MG63 (cell line): ENCODE results near the gene EGFL7. TPM values are rescaled to one million over a fixed set of nuclear protein-coding genes. Genes with fewer than 3 reads are reported as not detected.

ENCODE experiments used
- DNase-seq: peaks from one replicate; pipeline ENCODE4 v3.0.0-alpha.2; 2020
- H3K27me3 ChIP-seq: fragments of 250-450 bp; sonication (Bioruptor Pico); 2 replicates; pipeline ENCODE4 v1.5.1; 2020; ENCODE audit warnings: mild to moderate bottlenecking, moderate library complexity
- H3K36me3 ChIP-seq: fragments of 250-450 bp; sonication (Bioruptor Pico); 2 replicates; pipeline ENCODE4 v1.5.1; 2020; ENCODE audit warnings: mild to moderate bottlenecking, moderate library complexity
- H3K4me3 ChIP-seq: fragments of 250-450 bp; sonication (Bioruptor Pico); 2 replicates; pipeline ENCODE4 v1.5.1; 2020; ENCODE audit warnings: mild to moderate bottlenecking, moderate library complexity
- H3K9me3 ChIP-seq: fragments of 250-450 bp; sonication (Bioruptor Pico); 2 replicates; pipeline ENCODE4 v1.5.1; 2020; ENCODE audit warnings: mild to moderate bottlenecking, moderate library complexity
- total RNA-seq: library from RNA; depleted of rRNA; stranded (reverse); fragments of >200 nt; shearing (Covaris generic); gene quantifications from 2 replicates; pipeline ENCODE4 v1.2.3, GENCODE V29; 2014; ENCODE audit warnings: low replicate concordance

EGFL7 gene
- total RNA-seq, 1 experiment from 2014 or later: 25.9 TPM

- H3K9me3 ChIP-seq: no peaks in the 10 kb centered on the region
- no peaks in the 10 kb centered on the region for H3K27me3 ChIP-seq
- H3K36me3 ChIP-seq: no peaks in the 10 kb centered on the region
- H3K4me3 ChIP-seq: peak overlapping the region; percentile 16; the same call in 1 of the 2 replicates
- no peak for DNase-seq
Measured at GRCh38 chr9:136665111-136665703, 2.5 kb downstream of the EGFL7 start.

DNA sequence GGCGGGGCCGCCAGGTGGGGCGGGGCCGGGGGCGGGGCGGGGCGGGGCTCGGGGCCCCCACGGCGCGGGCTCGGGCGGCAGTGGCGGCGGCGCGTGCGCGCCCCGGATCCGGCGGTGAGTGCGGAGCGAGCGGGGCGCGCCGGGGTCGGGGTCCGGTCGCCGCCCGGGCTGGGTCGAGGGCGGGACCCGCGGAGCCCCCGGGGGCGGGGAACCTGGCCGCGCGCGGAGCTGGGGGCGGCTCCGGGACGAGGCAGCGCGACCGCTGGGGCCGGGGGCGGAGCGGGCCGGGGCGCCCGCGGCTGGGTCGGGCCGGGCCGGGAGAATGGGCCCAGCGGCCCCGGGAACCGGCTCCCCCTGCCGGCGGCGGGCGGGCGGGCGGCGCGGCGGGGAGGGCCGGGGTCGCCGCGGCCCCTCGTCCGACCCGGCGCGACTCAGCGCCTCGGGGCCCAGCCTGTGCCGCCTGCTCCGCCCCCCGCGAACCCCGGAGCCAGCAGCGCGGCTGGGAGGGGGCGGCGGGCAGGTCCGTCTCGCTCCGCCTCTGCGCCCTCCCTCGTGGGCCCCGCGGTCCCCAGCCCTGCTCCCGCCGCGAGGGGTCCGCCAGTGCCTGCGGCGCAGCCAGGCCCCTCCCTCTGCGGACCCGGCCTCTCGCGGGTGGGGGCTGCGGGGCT, 3.1 kb downstream of the EGFL7 start:
- no peaks in the 10 kb centered on the region for H3K36me3 ChIP-seq
- H3K4me3 ChIP-seq: peak overlapping the region; percentile 22; the same call in 1 of the 2 replicates
- no peaks in the 10 kb centered on the region for H3K9me3 ChIP-seq
- H3K27me3 ChIP-seq: no peaks in the 10 kb centered on the region
- peak; percentile 17 for DNase-seq

- no peak for DNase-seq
- H3K27me3 ChIP-seq: no peaks in the 10 kb centered on the region
- H3K9me3 ChIP-seq: no peaks in the 10 kb centered on the region
- H3K36me3 ChIP-seq: no peaks in the 10 kb centered on the region
- H3K4me3 ChIP-seq: peak overlapping the region; percentile 22; the same call in 1 of the 2 replicates
Measured at GRCh38 chr9:136666372-136667213, 3.9 kb downstream of the EGFL7 start.

DNA sequence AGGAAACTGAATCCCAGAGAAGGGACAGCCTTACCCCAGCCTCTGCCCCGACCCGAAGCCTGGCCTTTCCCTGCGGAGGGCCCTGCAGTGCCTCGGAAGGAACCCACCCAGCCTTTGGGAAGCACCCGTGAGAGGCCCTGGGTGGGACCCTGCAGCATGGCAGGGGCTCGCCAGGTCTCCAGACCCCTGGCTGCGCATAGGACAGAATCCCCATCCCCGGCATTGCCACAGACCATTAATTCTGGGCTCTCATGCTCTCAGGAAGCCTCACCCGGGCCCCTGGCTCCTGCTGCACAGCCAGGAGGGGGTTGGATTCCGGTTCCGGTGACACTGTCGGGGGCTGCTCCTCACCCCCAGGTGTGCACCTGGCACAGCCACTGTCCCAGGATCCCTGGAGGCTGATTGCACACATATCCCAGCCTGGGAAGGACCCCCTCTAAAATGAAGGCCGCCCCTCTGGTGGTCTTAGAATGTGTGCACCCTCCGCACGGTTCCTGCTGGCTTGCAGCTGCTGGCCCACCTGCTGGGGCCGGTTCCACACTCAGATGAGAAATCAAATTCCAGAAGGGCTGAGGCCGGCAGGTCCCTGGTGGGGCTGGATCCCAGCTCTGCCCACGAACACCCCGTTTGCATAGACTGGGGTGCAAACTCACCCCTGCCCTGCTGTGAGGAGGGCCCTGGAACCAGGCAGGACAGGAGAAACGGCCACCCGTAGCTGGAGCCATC, 4.7 kb downstream of the EGFL7 start:
- Histone ChIP-seq H3K4me3 (no peak overlapping the region), H3K9me3 (no peaks in the 10 kb centered on the region), H3K27me3 (no peaks in the 10 kb centered on the region), H3K36me3 (no peaks in the 10 kb centered on the region)
- no peak for DNase-seq

GRCh38 chr9:136667940-136668760, 5.4 kb downstream of the EGFL7 start:
- no peak overlapping the region for H3K4me3 ChIP-seq
- no peaks in the 10 kb centered on the region for H3K27me3 ChIP-seq
- H3K36me3 ChIP-seq: no peaks in the 10 kb centered on the region; the same call in 1 of the 2 replicates
- H3K9me3 ChIP-seq: no peaks in the 10 kb centered on the region
- no peak for DNase-seq

- DNase-seq: peak; percentile 53
- peaks cover under 1% of the 10 kb centered on the region; the same call in 1 of the 2 replicates for H3K36me3 ChIP-seq
- H3K4me3 ChIP-seq: no peak overlapping the region
- H3K27me3 ChIP-seq: no peaks in the 10 kb centered on the region
- no peaks in the 10 kb centered on the region for H3K9me3 ChIP-seq
Measured at GRCh38 chr9:136668983-136669790, 6.5 kb downstream of the EGFL7 start.

- Histone ChIP-seq H3K4me3 (no peak overlapping the region), H3K36me3 (peaks cover 2% of the 10 kb centered on the region; the same call in 1 of the 2 replicates), H3K27me3 (no peaks in the 10 kb centered on the region), H3K9me3 (no peaks in the 10 kb centered on the region)
- no peak for DNase-seq
Measured at GRCh38 chr9:136669791-136670464, 7.2 kb downstream of the EGFL7 start.

DNA sequence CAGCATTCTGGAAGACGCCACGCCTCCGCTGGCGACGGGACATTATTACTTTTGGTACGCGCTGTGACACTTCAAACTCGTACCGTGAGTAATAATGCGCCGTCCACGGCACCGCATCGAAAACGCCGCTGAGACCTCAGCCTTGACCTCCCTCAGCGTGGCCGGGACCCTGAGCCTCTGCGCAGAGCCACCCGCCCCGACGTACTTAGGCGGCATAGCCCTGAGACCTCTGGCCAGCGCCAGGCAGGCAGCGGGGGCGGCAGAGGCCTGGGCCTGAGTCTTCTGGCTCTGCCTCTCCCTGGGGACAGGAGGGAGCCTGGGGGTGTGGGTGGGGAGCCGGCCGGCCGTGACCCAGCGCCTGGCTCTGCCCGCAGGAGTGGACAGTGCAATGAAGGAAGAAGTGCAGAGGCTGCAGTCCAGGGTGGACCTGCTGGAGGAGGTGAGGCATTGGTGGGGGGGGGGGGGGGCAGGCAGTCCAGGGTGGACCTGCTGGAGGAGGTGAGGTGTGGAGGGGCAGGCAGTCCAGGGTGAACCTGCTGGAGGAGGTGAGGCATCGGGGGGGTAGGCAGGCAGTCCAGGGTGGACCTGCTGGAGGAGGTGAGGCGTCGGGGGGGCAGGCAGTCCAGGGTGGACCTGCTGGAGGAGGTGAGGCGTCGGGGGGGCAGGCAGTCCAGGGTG, 8.0 kb downstream of the EGFL7 start:
- DNase-seq: no peak
- Histone ChIP-seq H3K4me3 (no peak overlapping the region), H3K27me3 (no peaks in the 10 kb centered on the region), H3K9me3 (no peaks in the 10 kb centered on the region), H3K36me3 (peaks cover 2% of the 10 kb centered on the region; the same call in 1 of the 2 replicates)

GRCh38 chr9:136671254-136671614, 8.5 kb downstream of the EGFL7 start:
- no peaks in the 10 kb centered on the region for H3K27me3 ChIP-seq
- no peak overlapping the region for H3K4me3 ChIP-seq
- H3K9me3 ChIP-seq: no peaks in the 10 kb centered on the region
- DNase-seq: no peak
- peaks cover 4% of the 10 kb centered on the region; the same call in 1 of the 2 replicates for H3K36me3 ChIP-seq

DNA sequence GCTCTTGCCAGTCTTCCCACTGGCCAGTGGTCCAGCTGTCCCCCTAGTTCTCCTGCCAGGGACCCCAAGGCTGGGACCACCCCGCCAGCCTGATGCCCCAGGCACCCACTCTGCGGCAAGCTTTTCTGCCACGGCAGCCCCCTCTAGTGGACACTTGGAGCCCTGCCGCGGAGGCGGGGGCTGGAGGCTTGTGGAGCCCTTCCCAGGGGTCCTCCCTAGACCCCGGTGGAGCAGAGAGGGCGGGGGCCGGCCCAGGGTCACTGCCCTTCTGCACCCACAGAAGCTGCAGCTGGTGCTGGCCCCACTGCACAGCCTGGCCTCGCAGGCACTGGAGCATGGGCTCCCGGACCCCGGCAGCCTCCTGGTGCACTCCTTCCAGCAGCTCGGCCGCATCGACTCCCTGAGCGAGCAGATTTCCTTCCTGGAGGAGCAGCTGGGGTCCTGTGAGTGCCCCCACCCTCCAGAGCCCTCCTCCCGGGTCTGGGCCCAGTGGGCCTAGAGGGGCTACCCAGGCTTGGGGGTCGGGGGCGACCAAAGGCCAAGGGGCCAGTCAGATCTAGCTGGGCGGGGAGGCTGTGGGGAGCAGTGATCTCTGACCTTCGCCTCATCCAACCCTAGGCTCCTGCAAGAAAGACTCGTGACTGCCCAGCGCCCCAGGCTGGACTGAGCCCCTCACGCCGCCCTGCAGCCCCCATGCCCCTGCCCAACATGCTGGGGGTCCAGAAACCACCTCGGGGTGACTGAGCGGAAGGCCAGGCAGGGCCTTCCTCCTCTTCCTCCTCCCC, 9.1 kb downstream of the EGFL7 start:
- Histone ChIP-seq H3K4me3 (no peak overlapping the region), H3K27me3 (no peaks in the 10 kb centered on the region), H3K9me3 (no peaks in the 10 kb centered on the region), H3K36me3 (peaks cover 6% of the 10 kb centered on the region; the same call in 1 of the 2 replicates)
- peak; percentile 26 for DNase-seq

DNA sequence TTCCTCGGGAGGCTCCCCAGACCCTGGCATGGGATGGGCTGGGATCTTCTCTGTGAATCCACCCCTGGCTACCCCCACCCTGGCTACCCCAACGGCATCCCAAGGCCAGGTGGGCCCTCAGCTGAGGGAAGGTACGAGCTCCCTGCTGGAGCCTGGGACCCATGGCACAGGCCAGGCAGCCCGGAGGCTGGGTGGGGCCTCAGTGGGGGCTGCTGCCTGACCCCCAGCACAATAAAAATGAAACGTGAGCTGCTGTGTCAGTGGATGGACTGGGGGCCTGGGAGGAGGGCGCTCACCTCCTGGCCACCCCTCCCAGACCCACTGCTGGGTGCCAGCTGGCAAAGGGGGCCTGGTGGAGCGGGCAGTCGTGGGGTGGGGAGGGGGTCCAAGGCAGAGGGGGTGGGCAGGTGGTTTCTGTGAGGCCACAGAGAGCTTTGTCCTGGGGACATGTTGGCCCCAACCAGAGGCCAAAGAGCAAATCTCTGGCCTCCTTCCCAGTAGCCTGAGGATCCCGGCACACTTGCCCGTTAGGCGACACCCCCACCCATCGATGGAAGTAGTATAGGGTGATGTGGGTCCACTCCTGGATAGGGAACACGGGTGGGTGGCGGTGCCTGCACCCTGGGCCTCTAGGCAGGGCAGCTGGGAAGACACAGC, 9.8 kb downstream of the EGFL7 start:
- Histone ChIP-seq H3K9me3 (no peaks in the 10 kb centered on the region), H3K36me3 (peaks cover 6% of the 10 kb centered on the region; the same call in 1 of the 2 replicates), H3K27me3 (no peaks in the 10 kb centered on the region), H3K4me3 (no peak overlapping the region)
- no peak for DNase-seq

DNA sequence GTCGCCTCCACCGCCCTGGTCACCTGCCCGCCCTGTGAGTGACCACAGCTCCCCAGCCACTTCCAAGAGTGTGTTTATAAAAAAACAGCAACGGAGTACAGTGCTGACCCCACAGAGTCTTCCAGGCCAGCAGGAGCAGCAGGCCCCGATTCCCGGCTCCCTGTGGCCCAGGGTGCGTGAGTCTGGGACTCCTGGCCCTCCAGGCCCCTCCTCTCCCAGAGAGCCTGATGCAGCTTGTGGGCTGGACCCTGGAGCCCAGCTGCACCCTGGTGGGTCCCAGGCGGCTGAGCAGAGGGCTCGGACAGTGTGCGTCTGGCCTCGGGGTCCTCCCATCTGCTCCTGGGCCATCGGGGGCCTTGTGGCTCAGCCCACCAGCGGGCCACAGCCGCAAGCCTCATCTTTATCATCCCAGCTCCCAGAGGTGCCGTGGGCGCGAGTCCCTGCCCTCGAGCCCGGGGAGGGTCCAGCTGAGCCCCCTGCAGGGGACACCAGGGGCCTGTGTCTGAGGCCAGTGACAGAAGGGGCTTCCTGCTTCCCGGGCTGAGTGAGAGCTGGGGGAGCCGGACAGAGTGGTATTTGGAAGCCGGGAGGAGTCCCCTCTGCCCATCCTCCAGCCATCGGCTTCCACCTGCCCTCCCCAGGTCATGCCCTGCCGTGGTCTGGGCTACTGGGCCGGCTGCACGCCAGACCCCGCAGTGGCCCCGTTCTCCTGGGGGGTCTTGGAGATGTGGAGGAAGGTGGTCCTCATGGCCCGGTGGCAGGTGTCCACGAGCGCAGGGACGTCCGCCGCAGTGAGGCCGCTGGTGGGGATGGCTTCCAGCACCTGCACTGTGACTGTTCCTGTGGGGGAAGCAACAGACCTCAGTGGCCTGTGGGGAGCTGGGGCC, 10.6 kb downstream of the EGFL7 start:
- no peaks in the 10 kb centered on the region for H3K9me3 ChIP-seq
- DNase-seq: no peak
- no peaks in the 10 kb centered on the region for H3K27me3 ChIP-seq
- H3K36me3 ChIP-seq: peaks cover 6% of the 10 kb centered on the region; the same call in 1 of the 2 replicates
- no peak overlapping the region for H3K4me3 ChIP-seq
